ENCODE results near the gene KIAA0319L.

KIAA0319L gene

DNA sequence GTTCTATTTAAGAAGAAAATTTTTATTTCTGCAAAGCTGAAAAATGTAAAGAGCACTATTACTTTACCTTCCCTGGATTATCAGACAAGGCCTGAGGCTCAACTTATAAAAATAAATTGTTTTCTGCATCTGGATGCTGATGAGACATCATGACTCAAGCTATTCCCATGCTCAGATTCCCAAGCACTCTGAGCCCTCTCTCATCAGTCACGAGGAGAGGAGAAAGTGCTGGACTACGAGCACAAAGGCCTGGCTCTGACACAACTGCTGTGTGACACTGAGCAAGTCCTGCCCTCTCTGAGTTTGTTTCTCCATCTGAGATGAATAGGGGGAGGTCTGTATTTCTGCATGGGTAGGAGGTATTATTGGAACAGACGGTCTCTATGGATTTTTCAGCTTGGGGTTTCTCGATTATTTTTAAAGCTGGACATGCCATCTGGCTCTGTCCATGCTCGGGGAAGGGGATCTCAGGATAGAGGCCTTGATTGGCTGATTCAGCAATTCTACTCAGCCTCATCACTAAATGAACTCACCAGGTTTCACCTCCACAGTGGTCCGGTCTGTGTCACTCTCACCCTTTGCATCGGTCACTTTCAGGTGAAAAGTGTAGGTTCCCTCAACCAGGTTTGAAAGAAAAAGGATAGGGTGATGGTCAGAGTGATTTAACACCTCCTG, 107.7 kb downstream of the KIAA0319L start:
- DNase-seq (ENCODE audit: low read depth in 1 of 2, low spot score in 1 of 2), result no peak

DNA sequence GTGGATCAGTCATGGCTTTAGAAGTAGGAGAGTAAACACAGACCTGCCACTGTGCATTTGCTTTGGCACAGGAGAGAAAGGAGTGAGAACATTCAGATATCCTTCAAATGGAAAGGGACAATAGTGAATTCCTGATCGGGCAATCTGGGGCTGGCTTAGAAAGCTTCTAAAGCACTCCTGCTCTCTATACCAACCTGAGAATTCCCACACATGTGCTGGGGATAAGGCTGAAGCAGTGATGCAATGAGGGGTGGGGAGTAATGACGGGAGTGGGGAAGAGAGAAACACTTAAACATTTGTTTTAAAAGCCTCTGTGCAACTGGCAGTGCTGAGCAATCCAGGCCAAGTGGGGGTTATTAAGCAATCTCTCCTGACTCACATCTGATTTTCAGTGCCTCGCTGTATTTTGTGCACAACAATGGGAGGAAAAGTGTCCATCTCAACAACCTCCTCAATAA, 108.8 kb downstream of the KIAA0319L start:
- no peak for DNase-seq (ENCODE audit: low read depth in 1 of 2, low spot score in 1 of 2)

DNA sequence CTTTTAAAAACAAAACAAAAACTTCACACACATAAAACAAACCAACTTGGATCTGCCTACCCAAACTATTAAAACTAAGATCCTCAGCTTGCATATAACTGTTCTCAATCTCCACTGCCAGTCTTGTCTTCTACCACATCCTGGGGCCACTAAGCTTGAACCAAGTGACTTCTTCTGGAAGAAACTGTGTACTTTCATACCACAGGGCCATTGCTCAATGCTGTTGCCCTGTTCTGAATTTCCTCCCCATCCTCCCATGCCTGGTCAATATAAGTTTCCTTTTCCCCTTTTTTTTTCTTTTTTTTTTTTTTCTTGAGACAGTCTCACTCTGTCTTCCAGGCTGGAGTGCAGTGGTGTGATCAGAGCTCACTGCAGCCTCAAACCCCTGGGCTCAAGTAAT, 109.9 kb downstream of the KIAA0319L start:
- DNase-seq (ENCODE audit: low read depth in 1 of 2, low spot score in 1 of 2), result no peak

DNA sequence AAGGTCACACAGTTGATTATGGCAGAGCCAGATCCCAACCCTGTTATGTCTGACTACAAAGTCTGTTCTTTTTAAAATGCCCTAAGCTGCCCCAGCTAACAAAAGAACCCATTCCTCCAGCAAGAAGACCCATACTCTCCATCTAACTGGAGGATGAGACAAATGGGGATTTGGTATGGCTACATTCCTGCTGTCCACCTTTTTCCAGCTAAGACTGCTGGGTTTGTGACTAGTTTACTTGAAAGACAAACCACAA, 112.8 kb downstream of the KIAA0319L start:
- DNase-seq (ENCODE audit: low read depth in 1 of 2, low spot score in 1 of 2), result no peak

DNA sequence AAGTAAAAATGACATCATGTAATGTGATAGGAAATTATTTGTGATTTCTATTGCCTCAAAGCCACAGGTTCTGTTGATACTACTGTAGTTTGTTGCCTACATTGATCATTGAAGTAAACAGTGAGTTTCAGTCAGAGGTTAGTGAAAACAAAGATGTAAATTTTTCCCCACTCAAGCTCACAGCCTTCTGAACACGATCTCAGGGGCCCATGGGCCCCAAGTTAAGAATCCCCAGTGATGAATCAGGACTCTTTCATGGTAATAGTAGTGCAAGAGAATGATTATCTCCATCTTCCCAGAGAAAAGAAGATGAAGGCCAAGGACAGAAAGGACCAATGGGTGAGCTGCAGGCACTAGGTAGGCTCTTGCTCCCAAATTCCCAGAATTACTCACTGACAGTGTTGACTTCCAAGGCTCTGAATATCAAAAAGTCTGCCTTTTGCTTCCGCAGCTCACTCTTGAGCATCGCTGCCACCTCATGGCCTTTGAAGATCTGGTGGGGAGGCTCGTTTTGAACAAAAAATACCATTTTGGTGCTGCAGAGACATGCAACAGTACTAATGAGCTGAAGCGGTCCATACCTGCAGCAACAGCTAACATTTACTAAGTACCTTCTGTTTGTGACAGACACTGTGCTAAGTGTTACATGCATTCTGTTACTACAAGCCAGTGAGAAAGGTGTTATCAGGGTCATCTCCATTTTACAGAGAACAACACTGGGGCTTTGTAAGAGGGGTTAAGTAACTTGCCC, 113.3 kb downstream of the KIAA0319L start:
- no peak for DNase-seq (ENCODE audit: low read depth in 1 of 2, low spot score in 1 of 2)

DNA sequence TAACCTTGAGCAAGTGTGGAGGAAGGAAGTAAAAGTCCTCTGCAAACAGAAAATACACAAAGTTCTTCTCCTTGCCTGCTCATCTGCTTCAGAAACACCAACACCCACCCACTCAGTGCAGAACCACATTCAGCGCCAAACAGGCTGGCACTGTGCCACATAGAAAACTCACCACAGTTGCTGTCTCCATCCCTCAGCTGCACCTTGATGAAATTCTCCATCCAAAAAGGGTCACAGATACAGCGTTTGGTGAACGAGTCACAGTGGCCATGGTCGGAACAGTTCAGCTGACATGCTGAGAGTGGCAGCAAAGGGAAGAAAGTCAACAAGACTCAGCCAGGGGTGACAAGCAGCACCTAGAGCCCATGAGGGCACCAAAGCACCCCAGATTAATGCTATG, 114.5 kb downstream of the KIAA0319L start:
- no peak for DNase-seq (ENCODE audit: low read depth in 1 of 2, low spot score in 1 of 2)

DNA sequence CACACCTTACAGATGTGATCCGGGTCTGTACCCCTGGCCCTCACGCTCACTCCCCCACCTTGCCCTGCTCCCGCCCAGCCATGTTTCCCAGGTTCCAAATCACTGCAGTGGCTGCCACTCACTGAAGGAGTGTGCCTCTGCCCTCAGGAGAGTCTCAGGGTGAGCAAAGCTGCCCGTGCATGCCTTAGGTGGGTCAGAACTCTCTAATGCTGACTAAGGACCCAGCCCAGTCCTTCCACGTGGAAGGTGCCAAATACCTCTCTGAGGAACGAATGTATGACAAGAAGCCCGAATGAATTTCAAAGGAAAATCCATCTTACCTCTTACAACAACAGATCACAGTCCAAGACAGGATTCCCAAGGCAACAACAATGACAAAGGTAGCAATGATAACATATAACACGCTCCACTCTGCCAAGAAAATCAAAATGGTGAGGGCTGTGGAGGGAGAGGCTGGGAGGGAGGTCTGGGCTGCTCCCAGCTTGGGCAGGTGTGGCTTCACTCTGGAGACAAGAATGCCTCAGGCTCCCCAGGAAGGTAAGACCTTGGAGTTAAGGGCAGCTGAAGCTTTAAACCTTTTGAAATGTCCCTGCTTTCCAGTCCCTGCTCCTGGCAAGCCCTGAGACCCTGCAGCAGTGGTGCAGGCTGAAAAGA, 115.2 kb downstream of the KIAA0319L start:
- no peak for DNase-seq (ENCODE audit: low read depth in 1 of 2, low spot score in 1 of 2)

DNA sequence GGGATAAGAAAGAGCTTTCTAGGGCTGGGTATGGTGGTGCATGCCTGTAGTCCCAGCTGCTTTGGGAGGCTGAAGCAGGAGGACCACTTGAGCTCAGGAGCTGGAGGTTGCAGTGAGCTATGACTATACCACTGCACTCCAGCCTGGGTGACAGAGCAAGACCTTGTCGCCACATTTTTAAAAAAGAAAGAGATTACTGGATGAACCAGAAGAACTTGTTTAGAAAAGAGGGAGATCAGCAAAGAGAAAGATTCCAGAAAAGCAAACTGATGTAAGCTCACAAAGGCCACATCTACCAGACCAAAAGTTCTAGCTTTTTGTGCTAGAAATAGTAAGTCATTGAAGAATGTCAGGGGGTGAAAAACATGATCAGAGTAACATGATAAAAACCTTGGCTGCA, 117.6 kb downstream of the KIAA0319L start:
- DNase-seq (ENCODE audit: low read depth in 1 of 2, low spot score in 1 of 2), result no peak

DNA sequence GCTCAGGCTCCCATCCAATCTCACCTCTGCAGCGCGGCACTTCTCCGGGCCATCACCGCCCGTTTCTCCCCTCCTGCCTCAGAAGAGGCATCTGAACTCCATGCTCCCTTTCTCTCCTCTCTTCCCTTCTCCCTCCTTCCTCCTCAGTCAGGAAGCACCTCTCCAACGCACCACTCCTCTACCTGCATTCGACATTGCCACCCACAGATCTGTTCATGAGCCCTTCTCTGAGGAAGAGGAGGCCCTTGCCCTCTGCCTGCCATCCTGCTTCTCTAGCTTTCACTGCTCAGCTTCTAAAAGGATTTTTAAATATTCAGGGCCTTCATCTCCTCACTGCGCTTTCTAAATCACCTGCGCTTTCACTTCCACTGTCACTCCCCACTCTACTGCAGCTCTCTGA, 120.0 kb downstream of the KIAA0319L start:
- DNase-seq (ENCODE audit: low read depth in 1 of 2, low spot score in 1 of 2), result no peak

DNA sequence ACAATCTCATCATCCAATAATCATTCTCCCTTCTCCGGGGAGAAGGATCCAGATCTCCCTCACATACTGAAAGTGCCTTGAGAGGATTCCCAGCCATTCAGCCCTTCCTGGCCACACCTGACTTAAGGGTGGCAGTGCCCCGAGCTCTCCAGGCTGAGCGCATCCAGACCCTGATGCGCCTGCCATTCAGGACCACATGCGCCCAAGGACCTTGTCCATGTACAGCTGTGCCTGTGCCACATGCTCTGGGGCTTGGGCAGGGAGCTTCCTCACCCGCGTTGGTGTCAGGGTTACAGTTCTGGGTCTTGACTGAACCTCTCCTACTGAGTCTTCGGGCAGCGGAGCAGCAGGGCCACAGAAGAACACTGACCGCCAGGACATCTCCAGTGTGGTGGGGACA, 121.1 kb downstream of the KIAA0319L start:
- DNase-seq (ENCODE audit: low read depth in 1 of 2, low spot score in 1 of 2), result no peak

DNA sequence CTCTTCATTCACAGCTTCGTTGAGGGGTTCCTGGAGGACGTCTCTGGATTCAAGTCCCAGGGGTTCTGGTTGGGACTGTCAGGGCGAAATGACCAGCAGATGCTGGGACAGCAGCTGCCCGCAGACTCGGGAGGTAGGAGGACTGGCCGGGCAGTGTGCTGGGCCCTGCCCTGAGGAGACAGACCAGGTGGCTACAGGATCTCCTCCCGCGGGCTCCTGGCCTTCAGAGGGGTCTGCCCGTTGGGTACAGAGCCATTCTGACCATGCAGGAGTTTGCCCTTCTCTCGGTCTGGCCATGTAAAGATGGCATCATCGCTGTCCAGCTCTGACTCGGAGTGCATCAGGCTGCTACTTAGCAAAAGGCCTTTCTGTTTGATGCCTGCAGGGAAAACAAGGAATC, 122.5 kb downstream of the KIAA0319L start:
- DNase-seq (ENCODE audit: low read depth in 1 of 2, low spot score in 1 of 2), result no peak

DNA sequence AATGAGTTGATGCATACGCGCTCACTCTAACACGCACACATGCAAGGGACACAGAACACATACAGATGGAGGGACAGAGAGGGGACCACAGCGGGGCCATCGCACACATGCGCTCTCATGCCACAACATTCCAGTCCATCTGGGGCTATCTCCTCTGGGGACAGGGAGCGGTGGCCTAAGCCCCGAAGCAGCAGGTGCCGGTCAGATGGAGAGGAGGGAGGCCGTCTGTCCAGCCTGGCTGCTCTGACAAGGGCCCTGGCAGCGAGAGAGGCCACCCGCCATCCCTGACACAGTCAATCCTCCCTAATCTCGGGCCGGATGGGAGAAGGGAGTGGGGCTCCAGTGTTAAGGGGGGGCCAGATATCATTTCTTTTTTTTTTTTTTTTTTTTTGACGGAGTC, 123.5 kb downstream of the KIAA0319L start:
- DNase-seq (ENCODE audit: low read depth in 1 of 2, low spot score in 1 of 2), result no peak

DNA sequence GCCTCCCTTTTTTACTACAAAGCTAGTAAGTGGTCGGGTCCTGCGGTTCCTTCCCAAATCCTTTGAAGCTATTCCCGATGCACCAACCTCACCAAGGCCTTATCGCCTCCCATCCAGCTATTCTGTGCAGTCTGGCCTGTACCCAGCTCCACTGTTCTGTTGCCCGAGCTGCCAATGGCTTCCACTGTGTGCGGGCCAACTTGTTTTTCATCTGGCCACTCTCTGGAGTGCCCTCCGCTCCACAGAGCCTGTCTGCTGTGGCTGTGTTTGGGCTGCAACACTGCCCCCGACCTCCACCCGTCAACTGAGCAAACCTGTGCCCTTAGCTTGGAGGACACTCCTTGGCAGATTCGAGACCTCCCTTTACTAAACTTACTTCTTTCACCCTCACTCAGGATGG, 125.0 kb downstream of the KIAA0319L start:
- no peak for DNase-seq (ENCODE audit: low read depth in 1 of 2, low spot score in 1 of 2)

DNA sequence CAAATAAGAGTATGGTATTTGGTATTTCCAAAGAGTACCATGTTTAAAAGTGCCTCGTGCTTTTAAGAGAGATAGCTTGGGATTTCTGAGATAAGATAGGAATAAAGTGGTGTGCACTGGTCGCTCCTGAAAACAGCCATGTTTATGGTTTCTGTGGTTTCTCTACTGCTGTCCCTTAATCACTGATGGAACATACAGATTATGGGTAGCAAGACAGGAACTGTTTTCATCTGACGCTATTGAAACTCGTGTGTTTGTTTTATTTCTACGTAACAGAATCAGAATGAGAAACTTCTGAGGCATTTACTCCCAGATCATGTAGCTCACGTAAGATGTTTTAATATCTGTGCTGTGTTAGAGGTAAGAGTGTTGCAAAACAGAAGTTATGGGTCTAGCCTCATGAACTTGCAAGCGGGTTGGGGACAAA, 126.0 kb downstream of the KIAA0319L start:
- no peak for DNase-seq (ENCODE audit: low read depth in 1 of 2, low spot score in 1 of 2)

DNA sequence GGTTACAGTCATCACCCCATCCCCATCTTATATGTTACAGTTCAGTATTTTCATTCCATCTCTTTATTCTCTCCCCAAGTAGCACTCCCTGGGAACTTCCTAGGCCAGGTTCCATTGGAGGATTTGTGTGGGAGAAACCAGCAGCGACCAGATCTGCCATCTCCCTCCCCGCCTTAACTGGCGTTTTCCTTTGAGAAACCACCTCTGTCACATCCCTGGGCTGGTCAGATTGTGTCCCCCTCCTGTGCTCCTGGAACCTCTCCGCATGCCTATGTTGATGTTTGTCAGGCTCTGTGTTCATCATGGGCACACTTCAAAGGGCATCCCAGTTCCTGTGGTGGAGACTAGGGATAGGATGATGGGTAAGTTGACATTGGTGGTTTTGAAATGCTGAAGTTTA, 126.4 kb downstream of the KIAA0319L start:
- DNase-seq (ENCODE audit: low read depth in 1 of 2, low spot score in 1 of 2), result no peak

DNA sequence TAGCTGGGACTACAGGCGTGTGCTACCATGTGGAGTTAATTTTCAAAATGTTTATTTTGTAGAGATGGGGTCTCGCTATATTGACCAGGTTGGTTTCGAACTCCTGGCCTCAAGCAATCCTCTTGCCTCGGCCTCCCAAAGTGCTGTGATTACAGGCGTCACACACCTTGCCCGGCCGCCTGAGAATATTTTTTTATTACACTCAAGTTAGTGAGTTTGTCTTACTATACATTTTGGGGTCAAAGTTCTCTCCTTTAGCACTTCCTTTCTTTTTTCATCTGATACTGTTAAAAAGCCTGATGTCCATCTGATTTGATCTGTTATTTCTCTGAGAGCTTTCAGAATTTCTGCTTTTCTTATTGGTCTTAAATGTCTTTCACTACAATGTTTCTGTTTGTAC, 128.8 kb downstream of the KIAA0319L start:
- no peak for DNase-seq (ENCODE audit: low read depth in 1 of 2, low spot score in 1 of 2)

DNA sequence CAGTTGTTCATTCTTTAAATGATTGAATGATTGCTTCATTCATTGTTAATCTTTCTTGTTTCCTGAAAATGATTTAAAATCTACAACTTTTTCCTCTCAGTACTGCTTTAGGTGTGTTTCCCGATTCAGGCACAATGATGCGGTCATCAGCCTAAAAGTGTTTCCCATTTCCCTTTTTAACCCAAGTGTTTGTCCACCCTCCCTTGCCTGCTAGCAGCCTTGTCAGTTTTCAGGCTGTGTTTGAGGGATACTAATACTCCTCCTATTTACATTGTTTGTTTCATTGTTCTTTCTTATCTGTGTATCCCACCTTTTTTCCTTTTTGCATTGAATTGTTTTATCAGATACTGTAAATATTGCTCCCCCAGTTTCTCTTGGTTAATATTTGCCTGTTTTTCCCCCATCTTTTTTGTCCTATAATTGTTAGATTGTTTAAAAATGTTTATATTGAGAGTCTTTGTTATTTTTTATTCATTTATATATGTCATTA, 131.1 kb downstream of the KIAA0319L start:
- DNase-seq (ENCODE audit: low read depth in 1 of 2, low spot score in 1 of 2), result no peak

DNA sequence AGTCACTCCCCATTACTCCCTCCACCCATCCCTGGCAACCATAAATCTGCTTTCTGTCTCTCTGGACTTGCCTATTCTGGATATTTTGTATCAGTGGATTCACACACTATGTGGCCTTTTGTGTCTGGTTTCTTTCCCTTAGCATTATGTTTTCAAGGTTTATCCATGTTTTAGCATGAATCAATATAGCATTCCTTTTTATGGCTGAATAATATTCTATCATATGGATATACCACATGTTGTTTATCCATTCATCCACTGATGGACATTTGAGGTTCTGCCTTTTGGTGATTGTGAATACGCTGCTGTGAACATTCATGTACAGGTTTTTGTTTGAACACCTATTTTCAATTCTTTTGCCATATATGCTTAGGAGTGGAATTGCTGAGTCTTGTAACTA, 148.3 kb downstream of the KIAA0319L start:
- no peak for DNase-seq (ENCODE audit: low read depth in 1 of 2, low spot score in 1 of 2)

DNA sequence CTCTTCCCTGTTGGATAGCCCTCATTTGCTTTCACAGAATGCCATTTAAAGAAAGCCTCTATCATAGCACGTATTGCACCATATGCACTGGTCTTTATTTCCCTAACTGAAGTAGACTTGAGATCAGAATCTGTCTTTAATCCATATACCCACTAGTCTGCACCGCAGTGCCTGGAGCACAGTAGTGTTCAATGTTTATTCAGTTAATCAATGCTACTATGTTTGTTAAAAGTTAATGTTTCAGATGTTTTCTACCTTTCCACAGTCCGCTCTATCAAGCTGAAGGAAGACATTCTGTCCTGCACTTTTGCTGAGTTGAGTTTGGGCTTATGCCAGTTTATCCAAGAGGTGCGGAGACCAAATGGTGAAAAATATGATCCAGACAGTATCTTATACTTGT, 149.5 kb downstream of the KIAA0319L start:
- no peak for DNase-seq (ENCODE audit: low read depth in 1 of 2, low spot score in 1 of 2)

DNA sequence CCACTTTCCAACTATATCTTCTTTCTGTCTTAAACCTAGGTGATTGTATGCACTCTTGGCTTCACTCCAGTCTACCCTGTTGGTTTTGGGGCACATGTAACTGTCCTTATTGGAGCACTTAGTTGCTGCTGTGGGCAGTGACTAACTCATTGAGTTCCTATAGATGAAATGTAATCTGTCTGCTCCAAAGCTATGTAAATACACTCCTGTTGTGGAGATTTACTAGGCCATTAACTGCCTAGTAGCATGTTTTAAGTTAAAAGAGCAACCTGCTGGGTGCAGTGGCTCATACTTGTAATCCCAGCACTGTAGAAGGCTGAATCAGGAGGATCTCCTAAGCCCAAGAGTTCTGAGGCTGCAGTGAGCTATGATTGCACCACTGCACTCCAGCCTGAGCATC, 151.1 kb downstream of the KIAA0319L start:
- DNase-seq (ENCODE audit: low read depth in 1 of 2, low spot score in 1 of 2), result no peak

DNA sequence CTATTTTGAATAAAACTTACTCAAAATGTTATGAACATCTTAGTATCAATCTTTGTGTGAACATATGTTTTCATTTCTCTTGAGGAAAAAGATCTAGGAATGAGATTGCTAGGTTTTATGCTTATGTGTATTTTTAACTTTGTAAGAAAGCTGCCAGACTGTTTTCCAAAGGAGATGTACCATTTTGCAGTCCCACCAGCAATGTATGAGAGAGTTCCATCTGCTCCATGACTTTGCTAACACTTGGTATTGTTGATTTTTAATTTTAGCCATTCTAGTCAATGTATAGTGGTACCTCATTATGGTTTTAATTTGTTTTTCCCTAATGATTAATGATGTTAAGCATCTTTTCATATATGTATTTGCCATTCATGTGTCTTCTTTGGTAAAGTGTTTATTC, 156.2 kb downstream of the KIAA0319L start:
- no peak for DNase-seq (ENCODE audit: low read depth in 1 of 2, low spot score in 1 of 2)

DNA sequence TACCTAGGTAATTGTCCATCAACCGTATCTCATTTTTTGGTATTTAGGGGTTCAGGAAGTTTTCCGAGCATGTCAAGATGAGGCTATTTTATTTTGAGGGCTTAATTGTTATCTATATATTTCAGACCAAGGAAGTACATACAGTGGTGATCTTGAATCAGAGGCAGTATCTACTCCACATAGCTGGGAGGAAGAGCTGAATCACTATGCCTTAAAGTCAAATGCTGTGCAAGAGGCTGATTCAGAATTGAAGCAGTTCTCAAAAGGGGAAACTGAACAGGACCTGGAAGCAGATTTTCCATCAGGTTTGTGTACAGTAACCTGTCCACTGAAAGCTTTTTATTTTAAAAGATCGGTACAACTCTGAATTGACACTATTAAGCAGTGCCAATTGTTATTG, 158.5 kb downstream of the KIAA0319L start:
- no peak for DNase-seq (ENCODE audit: low read depth in 1 of 2, low spot score in 1 of 2)

All from activated CD4-positive, alpha-beta T cell treated with anti-CD3 and anti-CD28 coated beads, Interleukin-2, amount 50 U/mL, for 24 hours (primary cell).